GM18502 (cell line): ENCODE measurements around the gene TMX1.

Experiments used
- ATAC-seq: cut with Tn5 transposase; IDR thresholded peaks from one replicate; pipeline ENCODE4 v1.9.1; 2021; ENCODE audit warnings: mild to moderate bottlenecking; ENCODE audit not compliant: unreplicated experiment, poor library complexity

TMX1 gene

GRCh38 chr14:51291016-51291415 is 51.0 kb downstream of the TMX1 start:
- ATAC-seq = no peak

GRCh38 chr14:51293149-51293911 is 53.3 kb downstream of the TMX1 start:
- no peak for ATAC-seq

- ATAC-seq = no peak
Measured at GRCh38 chr14:51293912-51294389, 53.9 kb downstream of the TMX1 start.

- ATAC-seq = no peak
Measured at GRCh38 chr14:51294951-51295525, 55.0 kb downstream of the TMX1 start.

GRCh38 chr14:51295646-51296263 is 55.7 kb downstream of the TMX1 start:
- ATAC-seq = no peak

- ATAC-seq = no peak
Measured at GRCh38 chr14:51297066-51297465, 57.0 kb downstream of the TMX1 start.

- ATAC-seq = no peak
Measured at GRCh38 chr14:51298895-51299294, 58.8 kb downstream of the TMX1 start.

- ATAC-seq = no peak
Measured at GRCh38 chr14:51302295-51303030, 62.4 kb downstream of the TMX1 start.

- ATAC-seq = no peak
Measured at GRCh38 chr14:51304438-51304837, 64.4 kb downstream of the TMX1 start.

- no peak for ATAC-seq
Measured at GRCh38 chr14:51304941-51305340, 64.9 kb downstream of the TMX1 start.

- no peak for ATAC-seq
Measured at GRCh38 chr14:51305751-51306150, 65.7 kb downstream of the TMX1 start.
